HL-60 (cell line): Measurements from ENCODE around the gene NCK2.

ENCODE experiments used
- CTCF ChIP-seq: IDR thresholded peaks from one replicate; pipeline ENCODE4 v1.5.1; 2011; ENCODE audit warnings: low read length, control low read depth, inconsistent platforms; ENCODE audit not compliant: insufficient read depth
- GABPA ChIP-seq: IDR thresholded peaks from 2 replicates; pipeline ENCODE4 v1.6.1; 2012; ENCODE audit warnings: low read depth

GRCh38 chr2:105868060-105868459 is 123.3 kb downstream of the NCK2 start:
- TF ChIP-seq GABPA (no peak), CTCF (no peak)
